GM18517 (cell line): ENCODE measurements around the gene TBC1D8.

Source experiments
- ATAC-seq: cut with Tn5 transposase; IDR thresholded peaks from one replicate; pipeline ENCODE4 v1.9.1; 2021; ENCODE audit warnings: mild to moderate bottlenecking, moderate library complexity; ENCODE audit not compliant: unreplicated experiment

The TBC1D8 gene

GRCh38 chr2:100962366-100963025, 188.7 kb downstream of the TBC1D8 start:
- ATAC-seq = no peak

- no peak for ATAC-seq
Measured at GRCh38 chr2:100960688-100961087, 190.5 kb downstream of the TBC1D8 start.

DNA sequence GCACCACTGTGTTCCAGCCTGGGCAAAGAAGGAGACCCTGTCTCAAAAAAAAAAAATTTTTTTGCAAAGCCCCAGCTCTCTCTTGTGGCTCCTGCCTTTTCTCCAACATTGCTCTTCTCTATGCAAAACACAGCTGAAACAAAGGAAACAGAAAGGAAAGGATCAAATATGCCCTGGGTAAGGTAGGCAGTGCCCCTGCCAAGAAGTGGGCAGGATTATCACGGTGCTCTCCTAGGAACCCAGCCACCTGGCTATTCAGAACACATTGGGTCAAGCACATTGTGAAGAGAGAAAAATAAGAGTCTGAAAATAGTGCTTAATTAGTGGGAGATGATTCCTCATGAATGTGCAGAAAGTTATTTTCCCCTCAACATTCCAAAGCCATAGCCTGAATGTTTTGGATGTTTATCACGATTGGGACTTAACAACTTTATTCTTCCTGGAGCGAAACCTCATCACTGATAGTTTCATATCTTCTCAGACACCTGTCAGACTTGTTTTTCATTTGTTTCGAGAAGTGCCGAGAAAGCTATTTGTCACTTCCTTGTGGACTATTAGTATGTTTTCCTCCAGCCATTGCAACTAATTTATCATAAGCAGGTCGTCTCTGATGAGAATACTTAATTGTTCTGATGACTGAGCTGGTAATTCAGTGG, 191.8 kb downstream of the TBC1D8 start:
- ATAC-seq = no peak

DNA sequence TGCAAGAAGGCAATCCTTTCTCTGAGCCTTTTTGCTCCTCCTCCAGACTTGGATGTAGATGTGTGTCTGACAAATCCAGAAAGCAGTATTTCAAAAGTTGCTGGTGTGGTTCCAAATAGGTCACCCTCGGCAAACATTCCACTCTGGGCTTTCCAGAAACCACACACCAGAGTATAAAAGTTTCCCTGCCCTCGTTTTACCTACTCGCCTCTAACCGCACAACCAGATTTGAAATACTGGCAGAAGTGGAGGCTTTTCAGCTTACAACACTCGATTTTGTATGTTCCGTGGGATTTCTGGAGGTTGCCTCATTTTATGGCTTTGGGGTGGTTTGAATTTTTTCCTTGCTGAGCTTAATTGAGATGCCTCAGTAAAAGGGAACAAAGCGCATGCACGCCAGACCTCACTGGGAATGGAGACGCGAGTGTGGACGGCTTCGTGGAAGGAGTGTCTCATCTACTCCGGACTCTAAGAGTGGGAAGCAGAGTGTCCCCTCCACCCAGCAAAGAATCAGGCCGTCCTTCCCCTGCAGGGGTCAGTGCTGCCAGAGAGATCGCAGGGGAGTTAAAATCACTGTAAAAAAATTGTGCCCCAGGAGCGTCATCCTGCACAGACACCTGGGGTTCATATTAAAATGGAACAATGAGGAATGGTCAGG, 193.1 kb downstream of the TBC1D8 start:
- ATAC-seq = no peak
